WTC11 (cell line): ENCODE data around the gene OR8B12.

Experiments used
- IRF2 ChIP-seq: sonication (generic); formaldehyde crosslinking; IDR thresholded peaks from 2 replicates; pipeline ENCODE4 v1.8.0; 2022; ENCODE audit warnings: low read depth, missing genetic modification reagents, borderline replicate concordance
- NFYB ChIP-seq: sonication (generic); formaldehyde crosslinking; conservative IDR thresholded peaks from 2 replicates; pipeline ENCODE4 v1.8.0; 2022; ENCODE audit warnings: low read depth, missing genetic modification reagents
- NR3C1 ChIP-seq: sonication (generic); formaldehyde crosslinking; conservative IDR thresholded peaks from 2 replicates; pipeline ENCODE4 v1.8.1; 2023; ENCODE audit warnings: low read depth, mild to moderate bottlenecking, missing genetic modification reagents
- TF ChIP-seq, protein P1 (sequence below): fragments of 200-600 bp; IDR thresholded peaks from 2 replicates; pipeline ENCODE4 v1.8.0; 2022; ENCODE audit warnings: antibody characterized with exemption
- TF ChIP-seq, protein P2 (sequence below): fragments of 250-450 bp; sonication (Bioruptor Pico); IDR thresholded peaks from 2 replicates; pipeline ENCODE4 v1.8.0; 2021; ENCODE audit warnings: mild to moderate bottlenecking

DNA sequence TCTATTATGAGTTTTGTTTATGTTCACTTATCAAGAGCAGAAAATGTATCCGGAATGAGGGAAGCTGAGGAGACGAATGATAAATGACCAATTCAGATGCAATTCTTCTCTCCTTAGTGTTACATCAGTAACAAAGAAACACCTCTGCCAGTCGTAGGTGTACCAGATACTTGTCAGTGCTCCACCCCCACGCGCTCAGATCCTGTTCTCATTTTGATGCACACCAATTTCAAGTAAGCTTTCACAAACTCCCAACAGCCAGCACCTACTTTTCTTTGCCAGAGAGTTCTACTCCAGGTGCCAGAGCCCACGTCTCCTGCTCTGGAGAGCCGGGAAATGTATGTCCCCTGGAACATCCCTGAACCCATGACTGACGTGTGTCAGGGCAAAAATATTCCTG lies 43.7 kb downstream of the OR8B12 start:
- TF ChIP-seq, protein P1, sequence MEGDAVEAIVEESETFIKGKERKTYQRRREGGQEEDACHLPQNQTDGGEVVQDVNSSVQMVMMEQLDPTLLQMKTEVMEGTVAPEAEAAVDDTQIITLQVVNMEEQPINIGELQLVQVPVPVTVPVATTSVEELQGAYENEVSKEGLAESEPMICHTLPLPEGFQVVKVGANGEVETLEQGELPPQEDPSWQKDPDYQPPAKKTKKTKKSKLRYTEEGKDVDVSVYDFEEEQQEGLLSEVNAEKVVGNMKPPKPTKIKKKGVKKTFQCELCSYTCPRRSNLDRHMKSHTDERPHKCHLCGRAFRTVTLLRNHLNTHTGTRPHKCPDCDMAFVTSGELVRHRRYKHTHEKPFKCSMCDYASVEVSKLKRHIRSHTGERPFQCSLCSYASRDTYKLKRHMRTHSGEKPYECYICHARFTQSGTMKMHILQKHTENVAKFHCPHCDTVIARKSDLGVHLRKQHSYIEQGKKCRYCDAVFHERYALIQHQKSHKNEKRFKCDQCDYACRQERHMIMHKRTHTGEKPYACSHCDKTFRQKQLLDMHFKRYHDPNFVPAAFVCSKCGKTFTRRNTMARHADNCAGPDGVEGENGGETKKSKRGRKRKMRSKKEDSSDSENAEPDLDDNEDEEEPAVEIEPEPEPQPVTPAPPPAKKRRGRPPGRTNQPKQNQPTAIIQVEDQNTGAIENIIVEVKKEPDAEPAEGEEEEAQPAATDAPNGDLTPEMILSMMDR, result no peak
- TF ChIP-seq NR3C1 (CRISPR knock-in tag), result no peak
- TF ChIP-seq, protein P2, sequence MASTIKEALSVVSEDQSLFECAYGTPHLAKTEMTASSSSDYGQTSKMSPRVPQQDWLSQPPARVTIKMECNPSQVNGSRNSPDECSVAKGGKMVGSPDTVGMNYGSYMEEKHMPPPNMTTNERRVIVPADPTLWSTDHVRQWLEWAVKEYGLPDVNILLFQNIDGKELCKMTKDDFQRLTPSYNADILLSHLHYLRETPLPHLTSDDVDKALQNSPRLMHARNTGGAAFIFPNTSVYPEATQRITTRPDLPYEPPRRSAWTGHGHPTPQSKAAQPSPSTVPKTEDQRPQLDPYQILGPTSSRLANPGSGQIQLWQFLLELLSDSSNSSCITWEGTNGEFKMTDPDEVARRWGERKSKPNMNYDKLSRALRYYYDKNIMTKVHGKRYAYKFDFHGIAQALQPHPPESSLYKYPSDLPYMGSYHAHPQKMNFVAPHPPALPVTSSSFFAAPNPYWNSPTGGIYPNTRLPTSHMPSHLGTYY, result no peak
- TF ChIP-seq NFYB (CRISPR knock-in tag), result no peak
- TF ChIP-seq IRF2 (CRISPR knock-in tag), result no peak
